ENCODE results near the gene AATK. TPM values are rescaled to one million over a fixed set of nuclear protein-coding genes. Genes with fewer than 3 reads are reported as not detected.

Gene AATK
- total and polyA plus RNA-seq, 10 of the 15 experiments (the other 5 are each of a cell fraction or from before 2014, with no cell fraction given): 0.04 TPM; not detected in 9

DNA sequence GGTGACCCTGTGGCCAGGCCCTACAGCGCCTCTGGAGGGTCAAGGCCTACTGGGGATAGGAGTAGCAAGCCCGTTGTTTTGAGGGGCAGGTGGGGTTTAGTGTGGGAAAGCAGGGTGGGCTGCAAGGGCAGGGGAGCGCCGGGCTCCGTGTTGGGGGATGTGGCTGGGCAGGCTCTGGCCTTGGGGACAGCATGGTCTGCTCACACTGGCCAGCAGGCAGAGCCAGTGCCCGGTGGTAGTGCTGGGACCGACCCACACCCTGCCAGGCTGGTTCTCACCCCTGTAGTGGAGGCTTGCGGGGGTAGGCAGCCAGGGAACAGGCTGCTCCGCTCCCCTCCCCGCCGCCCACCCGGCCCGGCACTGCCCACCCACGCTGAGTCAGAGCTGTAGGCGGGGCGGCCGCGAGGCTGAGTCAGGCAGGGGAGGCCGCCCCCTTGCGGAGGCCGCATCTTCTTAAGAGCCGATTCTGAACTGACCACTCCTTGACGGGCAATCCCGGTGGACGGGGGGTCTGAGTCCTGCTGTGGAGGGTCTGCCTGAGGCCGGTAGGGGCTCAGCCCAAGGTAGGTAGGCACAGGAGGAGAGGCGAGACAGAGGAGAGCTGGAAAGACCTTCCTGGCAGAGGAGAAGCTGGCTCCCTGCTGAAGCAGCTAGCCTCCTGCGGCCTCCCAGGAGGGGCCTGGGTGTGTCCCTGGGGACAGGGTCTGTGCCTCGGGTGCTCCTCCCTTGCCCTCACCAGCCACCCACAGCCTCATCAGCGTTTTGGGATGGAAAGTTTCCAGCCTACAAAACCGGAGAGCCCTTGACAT is 68.7 kb downstream of the AATK start (continued):
- TF ChIP-seq, protein P1, sequence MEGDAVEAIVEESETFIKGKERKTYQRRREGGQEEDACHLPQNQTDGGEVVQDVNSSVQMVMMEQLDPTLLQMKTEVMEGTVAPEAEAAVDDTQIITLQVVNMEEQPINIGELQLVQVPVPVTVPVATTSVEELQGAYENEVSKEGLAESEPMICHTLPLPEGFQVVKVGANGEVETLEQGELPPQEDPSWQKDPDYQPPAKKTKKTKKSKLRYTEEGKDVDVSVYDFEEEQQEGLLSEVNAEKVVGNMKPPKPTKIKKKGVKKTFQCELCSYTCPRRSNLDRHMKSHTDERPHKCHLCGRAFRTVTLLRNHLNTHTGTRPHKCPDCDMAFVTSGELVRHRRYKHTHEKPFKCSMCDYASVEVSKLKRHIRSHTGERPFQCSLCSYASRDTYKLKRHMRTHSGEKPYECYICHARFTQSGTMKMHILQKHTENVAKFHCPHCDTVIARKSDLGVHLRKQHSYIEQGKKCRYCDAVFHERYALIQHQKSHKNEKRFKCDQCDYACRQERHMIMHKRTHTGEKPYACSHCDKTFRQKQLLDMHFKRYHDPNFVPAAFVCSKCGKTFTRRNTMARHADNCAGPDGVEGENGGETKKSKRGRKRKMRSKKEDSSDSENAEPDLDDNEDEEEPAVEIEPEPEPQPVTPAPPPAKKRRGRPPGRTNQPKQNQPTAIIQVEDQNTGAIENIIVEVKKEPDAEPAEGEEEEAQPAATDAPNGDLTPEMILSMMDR (IDR thresholded peaks at IDR 0.05 in 2 of 3, conservative IDR thresholded peaks at IDR 0.05 in 1 of 3; ENCODE audit: control insufficient read depth in 2 of 3, extremely low read depth in 1 of 3, insufficient read depth in 1 of 3, low read depth in 3 of 3, low read length in 3 of 3): peak; percentile 30 to 60 (median 57); a peak in 5 of 6 replicates
- TF ChIP-seq EZH2 (IDR thresholded peaks at IDR 0.05; ENCODE audit: borderline replicate concordance, control insufficient read depth, low read depth, low read length) (no peak), MEF2B (IDR thresholded peaks at IDR 0.05; ENCODE audit: partially characterized antibody, poor library complexity, severe bottlenecking) (no peak), BMI1 (IDR thresholded peaks at IDR 0.05; ENCODE audit: borderline replicate concordance) (no peak), SMC3 (IDR thresholded peaks at IDR 0.05; ENCODE audit: borderline replicate concordance, low read length) (peak; percentile 40; the same call in 1 of the 2 replicates), SMAD5 (IDR thresholded peaks at IDR 0.05; ENCODE audit: low read depth) (no peak), FOS (IDR thresholded peaks at IDR 0.05; ENCODE audit: borderline replicate concordance, extremely low read depth, insufficient read length) (no peak), MYB (IDR thresholded peaks at IDR 0.05; ENCODE audit: borderline replicate concordance, low read depth, low read length) (no peak), FOXK2 (IDR thresholded peaks at IDR 0.05) (no peak)
- TF ChIP-seq, protein P2, sequence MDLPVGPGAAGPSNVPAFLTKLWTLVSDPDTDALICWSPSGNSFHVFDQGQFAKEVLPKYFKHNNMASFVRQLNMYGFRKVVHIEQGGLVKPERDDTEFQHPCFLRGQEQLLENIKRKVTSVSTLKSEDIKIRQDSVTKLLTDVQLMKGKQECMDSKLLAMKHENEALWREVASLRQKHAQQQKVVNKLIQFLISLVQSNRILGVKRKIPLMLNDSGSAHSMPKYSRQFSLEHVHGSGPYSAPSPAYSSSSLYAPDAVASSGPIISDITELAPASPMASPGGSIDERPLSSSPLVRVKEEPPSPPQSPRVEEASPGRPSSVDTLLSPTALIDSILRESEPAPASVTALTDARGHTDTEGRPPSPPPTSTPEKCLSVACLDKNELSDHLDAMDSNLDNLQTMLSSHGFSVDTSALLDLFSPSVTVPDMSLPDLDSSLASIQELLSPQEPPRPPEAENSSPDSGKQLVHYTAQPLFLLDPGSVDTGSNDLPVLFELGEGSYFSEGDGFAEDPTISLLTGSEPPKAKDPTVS (IDR thresholded peaks at IDR 0.05; ENCODE audit: low read depth, low read length): no peak
- TF ChIP-seq, protein P3, sequence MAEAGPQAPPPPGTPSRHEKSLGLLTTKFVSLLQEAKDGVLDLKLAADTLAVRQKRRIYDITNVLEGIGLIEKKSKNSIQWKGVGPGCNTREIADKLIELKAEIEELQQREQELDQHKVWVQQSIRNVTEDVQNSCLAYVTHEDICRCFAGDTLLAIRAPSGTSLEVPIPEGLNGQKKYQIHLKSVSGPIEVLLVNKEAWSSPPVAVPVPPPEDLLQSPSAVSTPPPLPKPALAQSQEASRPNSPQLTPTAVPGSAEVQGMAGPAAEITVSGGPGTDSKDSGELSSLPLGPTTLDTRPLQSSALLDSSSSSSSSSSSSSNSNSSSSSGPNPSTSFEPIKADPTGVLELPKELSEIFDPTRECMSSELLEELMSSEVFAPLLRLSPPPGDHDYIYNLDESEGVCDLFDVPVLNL (IDR thresholded peaks at IDR 0.05; ENCODE audit: low read depth, low read length): no peak

All from GM12878 (cell line).